ENCODE measurements around the gene SLC6A13.

- TF ChIP-seq CTCF (conservative IDR thresholded peaks at IDR 0.05; ENCODE audit: low read length) (no peak), EZH2phosphoT487 (IDR thresholded peaks at IDR 0.05; ENCODE audit: borderline replicate concordance, low read depth, low read length) (no peak)
These were observed 28.6 kb downstream of the SLC6A13 start for GRCh38 chr12:234019-234418.

Measured in OCI-LY7 (cell line).